ENCODE data around the gene RALGDS.

The RALGDS gene

DNA sequence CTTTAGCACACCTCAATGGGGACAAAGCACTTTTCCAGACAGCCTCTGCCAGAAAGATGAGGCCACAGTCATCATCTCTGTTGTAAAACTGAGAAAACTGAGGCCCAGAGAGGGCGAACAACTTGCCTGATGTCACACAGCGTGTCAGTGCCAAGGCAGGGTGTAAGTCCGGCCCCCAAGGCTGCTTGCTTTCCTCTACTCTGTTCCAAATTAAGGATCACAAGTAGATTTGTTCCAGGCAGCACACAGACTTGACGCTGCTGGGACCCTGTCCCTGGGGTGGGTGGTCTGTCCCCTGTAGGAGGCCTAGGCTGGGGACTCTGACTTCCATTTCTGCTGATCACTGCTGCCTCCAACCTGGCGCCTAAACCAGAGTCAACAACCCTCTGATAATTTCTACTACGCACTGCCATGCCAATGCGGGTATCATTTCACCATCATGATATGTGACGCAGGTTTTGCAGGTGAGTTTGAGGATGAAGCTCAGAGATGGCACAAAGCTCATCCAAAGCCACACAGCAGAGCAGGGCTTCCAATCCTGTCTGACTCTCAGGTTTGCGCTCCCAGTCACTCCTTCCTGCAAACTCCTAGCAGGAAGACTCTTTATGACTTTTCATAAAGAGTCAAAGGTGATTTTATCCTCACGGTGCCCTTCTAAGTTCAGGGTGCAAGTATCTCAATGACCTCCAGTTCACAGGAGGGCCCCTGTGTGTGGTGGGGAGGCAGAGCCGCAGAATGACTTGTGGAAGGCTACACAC is 13.5 kb upstream of the RALGDS start:
- peak; percentile 62 for DNase-seq (ENCODE audit: low spot score)

DNA sequence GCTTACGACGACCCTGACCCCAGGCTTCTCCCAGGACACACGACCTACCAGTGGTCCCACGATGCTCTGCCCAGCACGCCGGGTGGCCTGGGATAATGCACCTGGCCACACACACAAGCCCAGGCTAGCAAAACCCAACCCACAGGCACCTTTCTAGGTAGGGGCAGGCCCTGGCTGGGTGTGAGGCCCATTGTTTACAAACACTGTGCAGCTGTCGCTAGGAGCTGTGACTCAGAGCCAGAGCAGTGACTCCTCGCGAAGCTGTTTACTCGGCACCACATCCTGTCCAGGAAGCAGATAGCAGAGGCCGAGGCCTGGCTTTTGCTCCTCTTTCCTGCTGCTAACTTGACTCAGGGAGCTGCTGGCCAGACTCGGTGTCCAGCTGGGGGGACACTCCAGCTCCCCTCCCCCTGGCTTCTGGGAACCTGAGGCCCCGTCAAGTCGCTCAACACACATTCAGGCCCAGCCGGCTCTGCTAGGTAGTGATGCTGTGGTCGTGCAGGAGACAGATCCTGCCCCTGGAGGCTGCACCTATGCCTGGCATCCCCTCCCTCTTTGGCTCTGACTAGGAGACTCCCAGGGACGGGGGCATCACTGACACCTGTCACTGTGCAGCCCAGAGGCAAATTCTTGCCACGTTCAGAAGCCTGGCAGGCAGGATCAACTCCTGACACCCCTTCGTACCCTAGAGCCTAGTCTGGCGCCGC is 12.8 kb upstream of the RALGDS start:
- DNase-seq (ENCODE audit: low spot score): peak; percentile 96

DNA sequence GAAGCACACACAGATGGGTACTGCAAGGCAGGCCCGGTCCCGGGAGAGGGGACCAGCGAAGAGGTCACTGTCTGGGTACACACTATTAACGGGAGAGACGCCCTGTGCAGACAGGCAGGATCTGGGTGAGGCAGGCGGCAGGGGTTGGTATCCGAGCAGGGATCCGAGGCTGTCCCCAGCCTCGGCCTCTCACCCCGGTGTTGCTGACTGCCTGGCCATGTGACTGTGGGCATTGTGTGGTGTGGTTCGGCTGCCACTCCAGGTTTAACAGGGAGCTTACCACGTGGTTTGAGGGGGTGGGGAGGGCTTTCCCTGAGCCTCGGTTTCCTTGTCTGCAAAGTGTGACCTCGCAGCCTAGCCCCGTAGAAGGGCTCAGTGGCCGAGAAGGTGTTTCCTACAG is 11.1 kb upstream of the RALGDS start:
- no peak for DNase-seq (ENCODE audit: low spot score)

DNA sequence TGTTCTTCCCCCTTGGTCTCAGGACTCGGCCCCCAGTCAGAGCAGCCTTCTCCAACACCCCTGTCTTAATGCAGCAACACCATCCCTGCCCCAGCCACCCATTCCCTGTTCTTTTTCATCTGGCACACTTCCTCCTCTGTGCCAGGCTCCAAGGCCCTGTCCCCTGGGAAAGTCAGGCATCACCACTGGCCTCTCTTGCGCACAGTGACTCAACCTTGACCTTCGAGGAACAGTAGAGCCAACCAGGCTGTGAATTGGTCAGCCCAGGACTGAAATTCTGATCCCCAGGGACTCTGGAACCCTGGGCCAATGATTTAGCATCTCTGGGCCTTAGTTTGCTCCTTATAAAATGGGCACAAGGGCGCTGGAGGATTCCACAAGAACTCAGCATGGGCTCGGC is 10.5 kb upstream of the RALGDS start:
- no peak for DNase-seq (ENCODE audit: low spot score)

DNA sequence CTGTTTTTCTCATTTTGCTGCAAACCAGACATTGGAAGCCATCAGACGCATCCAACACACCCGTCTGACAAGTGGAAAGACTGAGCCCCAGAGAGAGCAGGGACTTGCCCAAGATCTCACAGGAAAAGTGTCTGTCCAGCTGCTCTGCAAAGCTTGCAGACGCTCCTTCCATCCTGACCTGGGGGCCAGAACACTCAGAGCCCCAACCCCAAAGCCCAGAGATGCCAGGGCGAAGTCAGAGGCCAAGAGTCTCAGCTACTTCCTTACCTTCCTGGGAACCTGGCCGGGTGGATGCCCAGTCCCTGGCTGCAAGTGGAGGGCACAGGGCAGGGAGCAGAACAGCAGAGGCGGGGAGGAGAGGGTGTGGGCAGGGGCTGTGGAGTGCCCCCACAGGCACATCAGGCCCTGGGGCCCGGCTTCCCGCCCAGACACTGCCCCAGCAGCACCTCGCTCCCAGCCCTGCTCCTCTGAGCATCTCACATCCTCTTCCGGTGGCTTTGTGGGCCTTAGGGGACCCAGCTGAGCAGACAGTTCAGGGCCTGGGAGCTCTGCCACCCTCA is 9.7 kb upstream of the RALGDS start:
- peak; percentile 73 for DNase-seq (ENCODE audit: low spot score)

DNA sequence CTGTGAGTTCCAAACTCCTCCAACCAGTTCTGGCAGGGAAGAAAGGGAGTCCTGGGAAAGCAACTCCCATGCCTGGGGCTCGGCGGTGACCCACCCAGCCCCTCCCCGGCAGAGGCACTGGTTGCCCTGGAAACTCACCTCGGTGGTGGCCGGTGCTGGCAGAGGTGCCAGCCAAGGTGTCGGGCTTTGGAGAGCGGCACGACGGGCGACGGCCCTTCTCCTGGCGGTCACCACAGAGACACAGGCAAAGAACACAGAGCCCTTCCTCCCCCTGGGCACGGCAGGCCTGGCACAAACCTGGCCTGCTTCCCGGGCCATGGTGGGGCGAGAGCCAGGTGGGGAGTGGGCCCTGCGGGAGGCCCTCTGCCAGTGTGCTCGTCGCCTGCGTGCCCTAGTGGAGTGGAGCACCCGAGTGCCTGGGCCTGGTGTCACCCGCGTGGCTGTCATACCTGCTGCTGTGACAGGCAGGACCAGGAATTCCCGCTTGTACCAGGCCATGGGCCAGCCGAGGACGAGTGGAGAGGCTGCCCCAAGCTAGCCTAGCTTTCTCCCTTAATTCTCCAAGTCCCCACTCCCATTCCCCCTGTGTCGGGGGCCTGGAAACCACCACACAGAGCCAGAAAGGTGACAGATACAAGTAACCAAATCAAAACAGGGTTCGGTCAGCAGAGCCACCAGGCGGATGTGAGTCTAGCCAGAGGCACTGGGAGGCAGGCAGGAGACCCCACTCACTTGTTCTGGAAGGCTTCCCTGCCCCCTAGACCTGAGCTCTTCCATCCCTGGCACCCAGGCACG is 8.2 kb upstream of the RALGDS start:
- no peak for DNase-seq (ENCODE audit: low spot score)

DNA sequence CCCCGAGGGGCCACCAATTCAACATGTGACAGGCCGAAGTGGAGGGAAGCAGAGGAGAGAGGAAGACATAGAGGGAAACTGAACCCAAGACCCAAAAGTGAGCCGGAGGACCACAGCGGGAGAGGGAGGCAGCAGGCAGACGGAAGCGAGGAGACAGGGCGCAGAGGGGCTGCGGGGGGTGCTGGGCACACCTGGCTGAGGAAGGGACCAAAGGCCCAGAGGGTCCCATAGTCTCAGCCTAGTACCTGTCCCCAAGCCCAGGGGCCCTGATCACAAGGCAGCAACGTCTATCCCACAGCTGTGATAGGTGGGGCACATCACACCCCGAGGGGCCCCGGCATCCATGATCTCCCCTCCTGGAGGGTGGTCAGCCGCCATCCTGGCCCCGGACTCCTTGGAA is 7.1 kb upstream of the RALGDS start:
- no peak for DNase-seq (ENCODE audit: low spot score)

DNA sequence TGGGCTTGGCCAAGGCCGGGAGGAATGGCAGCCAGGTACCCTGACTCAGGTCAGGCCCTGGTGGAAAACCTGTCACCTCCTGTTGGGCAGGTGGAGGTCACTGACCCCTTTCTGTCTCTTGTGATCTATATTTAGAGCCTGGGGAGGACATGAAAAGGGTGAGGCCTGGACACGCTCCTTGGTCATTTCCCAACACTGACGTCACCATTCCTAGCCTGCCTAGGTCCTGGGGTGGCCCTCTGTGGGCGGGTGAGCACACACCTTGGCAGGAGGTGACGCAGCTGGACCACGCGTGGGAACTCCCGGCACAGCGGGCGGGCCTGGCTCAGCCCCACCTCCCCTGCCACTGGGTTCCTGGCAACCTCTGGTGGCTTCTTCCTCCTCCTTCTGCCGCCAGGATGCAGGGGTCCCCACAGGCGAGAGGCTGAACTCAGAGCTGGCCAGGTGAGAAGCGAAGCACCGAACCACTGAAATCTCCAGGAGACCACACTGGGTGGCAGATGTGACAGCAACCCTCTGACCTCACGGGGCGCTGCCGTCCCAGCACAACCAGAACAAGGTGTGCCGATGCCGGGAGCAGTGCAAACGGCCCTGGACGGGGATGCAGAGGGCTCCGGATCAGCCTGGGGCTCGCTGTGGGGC is 6.4 kb upstream of the RALGDS start:
- DNase-seq (ENCODE audit: low spot score): no peak

DNA sequence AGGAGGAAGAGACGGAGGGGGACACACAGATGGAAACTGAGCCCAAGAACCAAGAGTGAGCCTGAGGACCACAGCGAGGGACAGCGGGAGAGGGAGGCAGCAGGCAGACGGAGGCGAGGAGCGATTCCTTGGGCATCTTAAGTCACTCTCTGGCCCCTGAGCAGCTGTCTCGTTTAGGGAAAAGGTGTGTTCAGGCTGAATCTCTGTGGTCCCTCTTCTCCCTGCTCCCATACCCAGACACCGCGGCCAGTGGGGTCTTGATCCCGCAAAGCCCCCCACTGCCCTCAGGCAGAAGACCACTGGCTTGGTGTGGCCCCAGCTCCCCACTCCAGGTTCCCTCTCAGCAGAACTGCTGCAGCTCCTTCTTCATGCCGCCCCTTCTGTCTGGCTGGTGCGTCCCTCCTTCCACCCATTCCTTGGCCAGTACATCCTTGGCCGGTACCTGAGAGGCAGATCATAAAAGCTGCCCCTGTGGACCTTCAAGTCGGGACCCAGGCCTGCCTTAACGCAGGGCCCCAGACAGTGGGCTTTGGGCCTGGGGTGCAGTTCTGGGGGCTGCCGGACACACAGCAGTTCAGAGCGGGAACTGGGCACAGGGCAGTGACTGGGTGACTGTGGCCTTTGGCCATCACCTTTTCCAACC is 5.8 kb upstream of the RALGDS start:
- no peak for DNase-seq (ENCODE audit: low spot score)

DNA sequence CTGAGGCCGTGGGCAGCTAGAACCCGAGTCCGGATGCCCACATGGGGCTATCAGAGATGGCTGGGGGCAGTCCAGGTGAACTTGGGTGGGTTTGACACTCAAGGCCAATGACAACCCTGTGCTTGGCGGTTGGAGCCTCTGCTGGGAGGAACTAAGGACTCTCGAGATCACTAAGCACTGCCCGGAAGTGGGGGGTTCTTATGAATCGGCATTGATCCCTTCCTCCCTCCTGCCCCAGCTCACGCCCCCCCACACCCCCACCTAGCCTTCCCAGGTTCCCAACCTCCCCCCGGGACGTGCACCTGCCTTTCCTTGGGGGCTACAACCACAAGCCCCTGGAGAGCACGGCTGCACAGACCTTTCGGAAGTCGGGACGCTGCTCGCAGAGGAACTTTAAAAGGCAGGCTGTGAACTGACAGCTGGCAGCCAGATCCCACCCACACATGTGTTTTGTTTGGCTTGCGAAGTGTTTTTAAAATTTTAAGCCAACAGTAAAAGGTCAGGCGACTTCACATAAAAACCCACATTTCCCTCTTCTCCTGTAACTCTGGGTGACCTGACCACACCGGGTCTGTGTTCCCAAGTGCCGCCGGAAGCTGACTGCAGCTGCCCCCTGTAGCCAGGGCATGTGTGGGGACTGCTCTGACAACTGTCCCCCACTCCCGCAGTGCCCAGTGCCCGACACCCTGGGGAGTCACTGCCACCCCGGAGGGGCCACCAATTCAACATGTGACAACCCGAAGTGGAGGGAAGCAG is 5.1 kb upstream of the RALGDS start:
- no peak for DNase-seq (ENCODE audit: low spot score)

DNA sequence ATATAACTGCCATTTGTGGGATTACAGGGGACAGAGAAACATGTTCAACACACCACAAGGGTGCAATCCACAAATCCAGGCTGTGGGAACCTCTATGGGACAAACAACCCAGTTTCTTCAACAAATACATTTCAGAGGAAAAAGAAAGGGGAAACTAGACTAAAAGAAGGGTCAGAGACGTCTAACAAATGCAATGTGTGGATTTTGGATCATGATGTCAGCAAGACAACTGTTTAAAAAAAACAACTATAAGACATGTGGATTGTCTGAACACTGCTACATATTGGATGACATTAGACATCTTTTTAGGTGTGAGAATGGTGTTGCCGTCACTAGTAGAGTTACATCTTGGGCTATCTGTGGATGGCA is 3.9 kb upstream of the RALGDS start:
- DNase-seq (ENCODE audit: low spot score): no peak

DNA sequence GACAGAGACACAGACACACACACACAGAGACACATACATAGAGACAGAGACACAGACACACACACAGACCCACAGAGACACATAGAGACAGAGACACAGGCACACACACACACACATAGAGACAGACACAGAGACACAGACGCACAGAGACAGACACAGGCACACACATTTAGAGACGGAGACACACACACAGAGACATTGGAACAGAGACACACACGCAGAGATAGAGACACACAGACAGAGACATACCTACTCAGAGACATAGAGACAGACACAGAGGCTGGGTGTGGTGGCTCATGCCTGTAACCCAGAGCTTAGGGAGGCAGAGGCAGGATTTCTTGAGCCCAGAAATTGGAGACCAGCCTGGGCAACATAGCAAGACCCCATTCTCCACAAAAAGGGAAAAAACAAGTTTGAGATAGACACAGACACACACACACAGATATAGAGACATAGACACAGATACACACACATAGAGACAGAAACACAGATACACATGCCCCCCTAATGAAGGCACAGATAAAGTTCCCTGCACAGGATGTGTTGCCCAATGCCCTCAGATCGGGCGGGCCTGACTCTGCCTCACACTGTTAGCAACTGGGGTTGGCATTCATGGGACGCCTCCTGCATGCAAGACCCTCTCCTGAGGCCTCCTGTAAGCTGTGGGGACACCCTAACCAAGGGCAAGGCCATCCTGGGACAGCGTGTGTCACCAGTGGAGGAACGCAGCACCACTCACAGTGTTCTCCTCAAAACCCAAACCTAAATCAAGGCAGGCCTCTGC is 3.3 kb upstream of the RALGDS start:
- no peak for DNase-seq (ENCODE audit: low spot score)

DNA sequence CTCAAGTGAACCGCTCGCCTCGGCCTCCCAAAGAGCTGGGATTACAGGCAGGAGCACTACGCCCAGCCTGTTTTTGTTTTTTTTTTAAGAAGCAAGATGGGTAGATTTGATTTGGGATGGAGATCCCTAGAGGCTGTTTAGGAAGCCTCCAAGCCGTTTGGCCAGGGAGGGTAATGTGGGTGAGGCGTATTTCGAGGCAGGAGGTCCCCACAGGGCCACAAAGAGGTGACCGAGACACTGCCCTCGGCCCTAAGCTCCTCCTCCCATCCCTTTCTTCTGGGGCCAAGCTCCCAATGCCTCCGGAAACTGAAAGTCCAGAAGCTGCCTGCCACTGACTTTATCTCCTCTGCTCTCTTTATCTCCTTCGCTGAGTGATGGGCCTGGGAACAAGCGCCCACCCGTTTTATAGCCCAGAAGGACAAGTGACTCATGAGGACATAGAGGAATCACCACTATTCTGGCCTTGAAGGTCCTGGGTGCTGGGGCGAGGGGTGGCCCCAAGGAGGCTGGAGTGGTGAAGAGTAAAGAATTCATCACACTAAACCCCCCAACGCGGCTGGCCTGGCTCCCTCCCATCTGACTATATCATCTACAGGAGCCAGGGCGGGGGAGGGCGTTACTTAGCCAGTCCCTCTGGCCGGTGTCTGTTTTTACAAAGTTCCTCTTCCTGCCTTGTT is 2.0 kb upstream of the RALGDS start:
- DNase-seq (ENCODE audit: low spot score): no peak

DNA sequence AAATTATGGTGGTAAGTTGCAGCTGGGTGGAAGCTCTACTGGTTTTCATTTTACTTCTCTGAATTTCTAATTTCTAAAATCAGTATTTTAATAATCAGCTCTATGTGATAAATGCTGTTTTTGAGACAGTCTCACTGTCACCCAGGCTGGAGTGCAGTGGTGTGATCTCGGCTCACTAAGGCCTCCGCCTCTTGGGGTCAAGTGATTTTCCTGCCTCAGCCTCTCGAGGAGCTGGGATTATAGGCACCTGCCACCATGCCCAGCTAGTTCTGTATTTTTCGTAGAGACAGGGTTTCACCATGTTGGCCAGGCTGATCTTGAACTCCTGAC is 1.5 kb upstream of the RALGDS start:
- DNase-seq (ENCODE audit: low spot score): no peak

DNA sequence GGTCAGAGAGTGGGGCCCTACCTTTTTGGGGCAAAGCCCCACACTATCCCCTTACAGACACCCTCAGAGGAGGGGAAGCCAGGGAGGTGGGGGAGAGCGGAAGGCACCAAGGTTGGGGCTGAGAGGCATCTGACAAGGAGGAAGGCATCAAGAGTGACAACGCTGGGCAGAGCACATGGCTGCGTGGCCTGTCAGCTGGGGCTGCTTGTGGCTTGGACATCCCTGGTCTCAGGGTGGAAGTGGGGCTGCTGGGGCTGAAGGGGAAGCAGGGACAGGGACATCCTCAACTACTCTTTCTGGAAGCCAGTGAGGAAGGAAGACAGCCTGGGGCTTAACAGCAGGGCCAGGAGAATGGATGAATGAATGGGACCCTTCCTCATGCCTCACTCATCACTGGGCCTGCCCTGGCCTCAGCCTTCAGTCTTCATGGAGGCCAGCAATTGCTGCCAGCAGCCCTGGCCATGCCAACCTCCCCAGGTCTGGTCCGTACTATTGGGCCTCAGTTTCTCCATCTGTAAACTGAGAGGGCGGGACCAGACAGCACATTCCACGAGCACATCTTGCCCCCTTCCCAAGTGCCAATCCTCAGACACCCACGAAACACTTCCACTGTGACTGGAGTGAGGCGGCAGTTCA is 993 bp upstream of the RALGDS start:
- DNase-seq (ENCODE audit: low spot score): no peak

DNA sequence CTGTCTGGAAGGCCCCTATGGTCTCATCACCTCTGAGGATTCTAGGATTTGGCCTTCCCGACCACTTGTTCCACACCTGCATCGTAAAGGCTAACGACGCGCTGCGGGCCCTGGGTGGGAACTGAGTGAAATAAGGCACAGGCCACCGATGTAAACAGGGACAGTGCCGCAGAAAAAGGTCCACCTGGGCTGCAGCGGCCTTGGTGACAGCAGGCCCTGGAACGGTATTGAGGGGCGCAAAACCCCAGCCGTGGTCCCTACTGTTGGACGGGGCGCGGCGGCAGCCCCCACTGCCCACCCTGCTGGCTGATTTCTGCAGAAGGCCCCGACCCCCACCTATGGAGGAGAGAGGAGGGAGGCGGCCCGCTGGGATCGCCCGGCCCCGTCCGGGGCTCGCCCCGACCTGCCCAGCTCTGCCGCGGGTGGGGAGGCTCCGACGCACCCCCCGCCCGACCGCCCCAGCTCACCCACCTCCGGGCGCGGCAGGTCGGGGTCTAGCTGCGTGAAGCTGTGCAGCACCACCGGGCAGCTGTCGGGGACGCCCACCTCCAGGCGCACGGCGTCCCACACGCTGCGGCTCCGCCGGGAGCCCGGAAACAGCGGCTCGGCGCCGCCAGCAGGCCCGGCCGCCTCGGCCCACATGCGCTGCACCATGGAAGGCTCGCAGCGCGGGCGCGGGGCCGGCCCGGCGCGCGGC is 391 bp downstream of the RALGDS start:
- DNase-seq (ENCODE audit: low spot score): no peak

DNA sequence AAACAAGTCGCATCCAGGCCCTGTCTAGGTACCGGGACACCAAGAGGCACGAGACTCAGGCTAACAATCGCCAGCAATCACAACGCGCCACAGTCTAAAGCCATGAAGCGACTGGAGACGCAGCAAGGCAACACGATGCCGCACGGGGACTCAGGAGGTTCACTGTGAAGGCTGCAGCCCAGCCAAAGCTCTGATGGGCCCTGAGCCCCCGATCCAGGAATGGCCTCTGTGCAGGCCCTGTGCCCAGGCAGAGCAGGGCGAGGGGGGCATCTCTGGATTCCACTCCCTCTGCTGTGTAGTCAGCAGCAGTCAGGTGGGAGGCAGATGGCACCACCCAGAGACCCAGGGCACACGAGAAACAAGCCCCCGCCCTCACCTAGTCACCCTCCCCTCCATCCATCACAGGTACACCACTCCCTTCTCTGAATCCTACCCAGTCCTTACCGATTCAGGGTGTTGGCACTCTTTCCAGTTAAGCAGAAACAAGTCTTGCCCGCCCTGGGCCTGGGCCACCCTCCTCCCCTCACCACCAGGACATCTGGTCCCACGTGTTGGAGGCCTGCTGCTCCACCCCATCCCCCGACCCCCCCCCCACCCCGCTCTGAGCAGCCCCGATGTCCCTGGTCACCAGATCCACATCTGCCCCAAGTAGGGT is 1.1 kb downstream of the RALGDS start:
- DNase-seq (ENCODE audit: low spot score): no peak
